Endometrial microvascular endothelial cells (primary cell): ENCODE data around the gene TJAP1. TPM values are rescaled to one million over a fixed set of nuclear protein-coding genes. Genes with fewer than 3 reads are reported as not detected.

ENCODE experiments used
- total RNA-seq: library from RNA; depleted of rRNA; stranded (reverse); fragments of >200 nt; gene quantifications from one replicate; pipeline ENCODE4 v1.2.3, GENCODE V29; 2015; ENCODE audit errors: inconsistent ontology term

Gene TJAP1
- total RNA-seq, 1 donor from 2014 or later = 18.9 TPM

Other genes starting within 250 kb of the TJAP1 start
- 121 TPM for gene DNPH1, start 248.1 kb upstream of the TJAP1 start, total RNA-seq
- not detected for gene TTBK1, start 234.1 kb upstream of the TJAP1 start, total RNA-seq
- gene SLC22A7, start 179.3 kb upstream of the TJAP1 start, total RNA-seq = not detected
- gene CRIP3, start 168.7 kb upstream of the TJAP1 start, total RNA-seq = not detected
- 8.8 TPM for gene ZNF318, start 107.9 kb upstream of the TJAP1 start, total RNA-seq
- gene ABCC10, start 50.0 kb upstream of the TJAP1 start, total RNA-seq = 14.8 TPM
- not detected for gene DLK2, start 22.0 kb upstream of the TJAP1 start, total RNA-seq
- gene LRRC73, start 32.8 kb downstream of the TJAP1 start, total RNA-seq = not detected
- gene YIPF3, start 39.4 kb downstream of the TJAP1 start, total RNA-seq = 102 TPM
- 43.9 TPM for gene POLR1C, start 39.5 kb downstream of the TJAP1 start, total RNA-seq
- gene XPO5, start 98.5 kb downstream of the TJAP1 start, total RNA-seq = 37.4 TPM
- 25.6 TPM for gene POLH, start 98.6 kb downstream of the TJAP1 start, total RNA-seq
- gene GTPBP2, start 151.7 kb downstream of the TJAP1 start, total RNA-seq = 62.5 TPM
- 43.9 TPM for gene MAD2L1BP, start 158.3 kb downstream of the TJAP1 start, total RNA-seq
- gene RSPH9, start 167.5 kb downstream of the TJAP1 start, total RNA-seq = not detected
- gene MRPS18A, start 210.2 kb downstream of the TJAP1 start, total RNA-seq = 32.7 TPM